ENCODE results near the gene TOMM5.

Gene TOMM5

GRCh38 chr9:37592108-37592951 is at the start of gene TOMM5:
TSS of gene TOMM5 (minus strand) at chr9:37592597. CDS start at chr9:37592532, 65 bp downstream.
- DNase-seq (ENCODE audit: low read depth): peak; percentile 76

- no peak for DNase-seq (ENCODE audit: low read depth)
Observed at GRCh38 chr9:37641331-37641730, 48.9 kb upstream of the TOMM5 start.

GRCh38 chr9:37640246-37640645 is 47.8 kb upstream of the TOMM5 start:
- no peak for DNase-seq (ENCODE audit: low read depth)

- DNase-seq (ENCODE audit: low read depth): no peak
Observed at GRCh38 chr9:37639841-37640240, 47.4 kb upstream of the TOMM5 start.

- DNase-seq (ENCODE audit: low read depth): peak; percentile 12
Observed at GRCh38 chr9:37639109-37639762, 46.8 kb upstream of the TOMM5 start.

GRCh38 chr9:37636511-37637448 is 44.4 kb upstream of the TOMM5 start:
- DNase-seq (ENCODE audit: low read depth): no peak

- no peak for DNase-seq (ENCODE audit: low read depth)
Observed at GRCh38 chr9:37635808-37636207, 43.4 kb upstream of the TOMM5 start.

GRCh38 chr9:37632479-37632878 is 40.1 kb upstream of the TOMM5 start:
- no peak for DNase-seq (ENCODE audit: low read depth)

- DNase-seq (ENCODE audit: low read depth): no peak
Observed at GRCh38 chr9:37626708-37627292, 34.4 kb upstream of the TOMM5 start.

GRCh38 chr9:37625758-37626147 is 33.4 kb upstream of the TOMM5 start:
- DNase-seq (ENCODE audit: low read depth): no peak

GRCh38 chr9:37625036-37625757 is 32.8 kb upstream of the TOMM5 start:
- DNase-seq (ENCODE audit: low read depth): no peak

GRCh38 chr9:37624073-37624472 is 31.7 kb upstream of the TOMM5 start:
- no peak for DNase-seq (ENCODE audit: low read depth)

GRCh38 chr9:37623267-37623666 is 30.9 kb upstream of the TOMM5 start:
- no peak for DNase-seq (ENCODE audit: low read depth)

- no peak for DNase-seq (ENCODE audit: low read depth)
Observed at GRCh38 chr9:37622462-37622861, 30.1 kb upstream of the TOMM5 start.

- no peak for DNase-seq (ENCODE audit: low read depth)
Observed at GRCh38 chr9:37621273-37622121, 29.1 kb upstream of the TOMM5 start.

- no peak for DNase-seq (ENCODE audit: low read depth)
Observed at GRCh38 chr9:37620396-37620795, 28.0 kb upstream of the TOMM5 start.

- DNase-seq (ENCODE audit: low read depth): no peak
Observed at GRCh38 chr9:37619806-37620205, 27.4 kb upstream of the TOMM5 start.

- DNase-seq (ENCODE audit: low read depth): no peak
Observed at GRCh38 chr9:37618817-37619216, 26.4 kb upstream of the TOMM5 start.

- no peak for DNase-seq (ENCODE audit: low read depth)
Observed at GRCh38 chr9:37617832-37618231, 25.4 kb upstream of the TOMM5 start.

- DNase-seq (ENCODE audit: low read depth): no peak
Observed at GRCh38 chr9:37617161-37617560, 24.8 kb upstream of the TOMM5 start.
